ENCODE data around the gene PRIM2. TPM values are rescaled to one million over a fixed set of nuclear protein-coding genes. Genes with fewer than 3 reads are reported as not detected.
"Not testable (repeated sequence)": the region's sequence is repeated elsewhere in the genome, so short reads cannot be mapped to it uniquely, and the experiment has no call there.

PRIM2 gene
- total and polyA plus RNA-seq, 2 experiments from 2014 or later: 45.5 to 75.2 TPM

DNA sequence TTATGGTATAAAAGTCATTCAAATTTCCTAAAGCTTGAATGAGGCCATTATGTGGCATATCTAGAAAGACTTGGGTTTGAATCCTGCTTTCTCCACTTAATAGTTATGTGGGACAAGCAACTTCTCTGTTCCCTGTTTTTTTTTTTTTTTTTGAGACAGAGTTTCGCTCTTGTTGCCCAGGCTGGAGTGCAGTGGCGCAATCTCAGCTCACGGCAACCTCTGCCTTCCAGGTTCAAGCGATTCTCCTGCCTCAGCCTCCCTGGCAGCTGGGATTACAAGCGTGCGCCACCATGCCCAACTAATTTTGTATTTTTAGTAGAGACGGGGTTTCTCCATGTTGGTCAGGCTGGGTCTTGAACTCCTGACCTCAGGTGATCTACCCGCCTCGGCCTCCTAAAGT is 116.4 kb downstream of the PRIM2 start:
- not testable (repeated sequence) for H3K27me3 ChIP-seq (ENCODE audit: insufficient read depth); H3K27ac ChIP-seq (ENCODE audit: low read depth); H2AFZ ChIP-seq; H3K4me3 Mint-ChIP-seq; H3K27ac Mint-ChIP-seq; H3K36me3 ChIP-seq (ENCODE audit: insufficient read depth); H4K20me1 ChIP-seq (replicated peaks; ENCODE audit: insufficient read depth); H3F3A ChIP-seq (replicated peaks; ENCODE audit: low read depth); H3K4me3 ChIP-seq; H3K9me3 Mint-ChIP-seq; H3K27me3 Mint-ChIP-seq (ENCODE audit: insufficient read depth, low read depth, poor library complexity); DNase-seq (ENCODE audit: low spot score); H3K4me2 ChIP-seq; ATAC-seq; H3K9me2 ChIP-seq (ENCODE audit: insufficient read depth); H3K36me3 Mint-ChIP-seq (ENCODE audit: low read depth)
- H3K4me1 Mint-ChIP-seq: peaks cover 46% of the 10 kb centered on the region
- Histone ChIP-seq H3K4me1 (ENCODE audit: insufficient read depth) (peaks cover 17% of the 10 kb centered on the region), H3K79me2 (replicated peaks; ENCODE audit: insufficient read depth) (peaks cover 10% of the 10 kb centered on the region)

DNA sequence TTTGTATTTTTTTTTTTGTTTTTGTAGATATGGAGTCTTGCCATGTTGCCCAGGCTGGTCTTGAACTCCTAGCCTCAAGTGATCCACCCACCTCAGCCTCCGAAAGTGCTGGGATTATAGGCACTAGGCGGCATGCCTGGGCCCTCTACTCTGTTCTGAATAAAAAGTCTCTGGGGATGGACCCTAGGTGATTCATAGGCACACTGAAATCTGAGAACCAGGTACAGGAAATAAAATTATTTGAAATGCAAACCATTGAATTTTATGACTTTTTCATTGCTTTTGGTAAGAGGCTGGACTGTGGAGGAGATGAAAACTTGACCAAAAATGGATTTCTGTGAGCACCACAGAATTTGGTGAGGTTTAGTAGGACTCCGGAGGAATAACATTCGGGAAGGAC is 117.5 kb downstream of the PRIM2 start:
- no peaks in the 10 kb centered on the region for H3K27me3 ChIP-seq (ENCODE audit: insufficient read depth)
- Mint-ChIP-seq H3K9me3 (no peaks in the 10 kb centered on the region), H3K27me3 (ENCODE audit: insufficient read depth, low read depth, poor library complexity) (peaks cover 5% of the 10 kb centered on the region), H3K36me3 (ENCODE audit: low read depth) (no peaks in the 10 kb centered on the region), H3K27ac (peak overlapping the region; percentile 43; the same call in 1 of the 2 replicates), H3K4me3 (no peak overlapping the region), H3K4me1 (peaks cover 40% of the 10 kb centered on the region)
- no peak overlapping the region for H2AFZ ChIP-seq
- peaks cover 17% of the 10 kb centered on the region for H3K4me1 ChIP-seq (ENCODE audit: insufficient read depth)
- H3K27ac ChIP-seq (ENCODE audit: low read depth): 0 out of 2 replicates have a peak overlapping the region, but pooled peaks have one; percentile 45
- H3F3A ChIP-seq (replicated peaks; ENCODE audit: low read depth): no peaks in the 10 kb centered on the region
- H3K4me2 ChIP-seq: no peak overlapping the region
- no peaks in the 10 kb centered on the region for H3K36me3 ChIP-seq (ENCODE audit: insufficient read depth)
- no peak for ATAC-seq
- H3K9me2 ChIP-seq (ENCODE audit: insufficient read depth): no peaks in the 10 kb centered on the region
- H4K20me1 ChIP-seq (replicated peaks; ENCODE audit: insufficient read depth): no peaks in the 10 kb centered on the region
- H3K79me2 ChIP-seq (replicated peaks; ENCODE audit: insufficient read depth): peaks cover 8% of the 10 kb centered on the region
- DNase-seq (ENCODE audit: low spot score): no peak
- H3K4me3 ChIP-seq: no peak overlapping the region
- TF ChIP-seq, protein P1, sequence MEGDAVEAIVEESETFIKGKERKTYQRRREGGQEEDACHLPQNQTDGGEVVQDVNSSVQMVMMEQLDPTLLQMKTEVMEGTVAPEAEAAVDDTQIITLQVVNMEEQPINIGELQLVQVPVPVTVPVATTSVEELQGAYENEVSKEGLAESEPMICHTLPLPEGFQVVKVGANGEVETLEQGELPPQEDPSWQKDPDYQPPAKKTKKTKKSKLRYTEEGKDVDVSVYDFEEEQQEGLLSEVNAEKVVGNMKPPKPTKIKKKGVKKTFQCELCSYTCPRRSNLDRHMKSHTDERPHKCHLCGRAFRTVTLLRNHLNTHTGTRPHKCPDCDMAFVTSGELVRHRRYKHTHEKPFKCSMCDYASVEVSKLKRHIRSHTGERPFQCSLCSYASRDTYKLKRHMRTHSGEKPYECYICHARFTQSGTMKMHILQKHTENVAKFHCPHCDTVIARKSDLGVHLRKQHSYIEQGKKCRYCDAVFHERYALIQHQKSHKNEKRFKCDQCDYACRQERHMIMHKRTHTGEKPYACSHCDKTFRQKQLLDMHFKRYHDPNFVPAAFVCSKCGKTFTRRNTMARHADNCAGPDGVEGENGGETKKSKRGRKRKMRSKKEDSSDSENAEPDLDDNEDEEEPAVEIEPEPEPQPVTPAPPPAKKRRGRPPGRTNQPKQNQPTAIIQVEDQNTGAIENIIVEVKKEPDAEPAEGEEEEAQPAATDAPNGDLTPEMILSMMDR (conservative IDR thresholded peaks at IDR 0.05; ENCODE audit: low read depth in 2 of 2): no peak
- TF ChIP-seq CREB1 (CRISPR knock-in tag; IDR thresholded peaks at IDR 0.05; ENCODE audit: low read depth): no peak
- no peak for TF ChIP-seq ZNF114 (CRISPR knock-in tag; IDR thresholded peaks at IDR 0.05)
- TF ChIP-seq, protein P2, sequence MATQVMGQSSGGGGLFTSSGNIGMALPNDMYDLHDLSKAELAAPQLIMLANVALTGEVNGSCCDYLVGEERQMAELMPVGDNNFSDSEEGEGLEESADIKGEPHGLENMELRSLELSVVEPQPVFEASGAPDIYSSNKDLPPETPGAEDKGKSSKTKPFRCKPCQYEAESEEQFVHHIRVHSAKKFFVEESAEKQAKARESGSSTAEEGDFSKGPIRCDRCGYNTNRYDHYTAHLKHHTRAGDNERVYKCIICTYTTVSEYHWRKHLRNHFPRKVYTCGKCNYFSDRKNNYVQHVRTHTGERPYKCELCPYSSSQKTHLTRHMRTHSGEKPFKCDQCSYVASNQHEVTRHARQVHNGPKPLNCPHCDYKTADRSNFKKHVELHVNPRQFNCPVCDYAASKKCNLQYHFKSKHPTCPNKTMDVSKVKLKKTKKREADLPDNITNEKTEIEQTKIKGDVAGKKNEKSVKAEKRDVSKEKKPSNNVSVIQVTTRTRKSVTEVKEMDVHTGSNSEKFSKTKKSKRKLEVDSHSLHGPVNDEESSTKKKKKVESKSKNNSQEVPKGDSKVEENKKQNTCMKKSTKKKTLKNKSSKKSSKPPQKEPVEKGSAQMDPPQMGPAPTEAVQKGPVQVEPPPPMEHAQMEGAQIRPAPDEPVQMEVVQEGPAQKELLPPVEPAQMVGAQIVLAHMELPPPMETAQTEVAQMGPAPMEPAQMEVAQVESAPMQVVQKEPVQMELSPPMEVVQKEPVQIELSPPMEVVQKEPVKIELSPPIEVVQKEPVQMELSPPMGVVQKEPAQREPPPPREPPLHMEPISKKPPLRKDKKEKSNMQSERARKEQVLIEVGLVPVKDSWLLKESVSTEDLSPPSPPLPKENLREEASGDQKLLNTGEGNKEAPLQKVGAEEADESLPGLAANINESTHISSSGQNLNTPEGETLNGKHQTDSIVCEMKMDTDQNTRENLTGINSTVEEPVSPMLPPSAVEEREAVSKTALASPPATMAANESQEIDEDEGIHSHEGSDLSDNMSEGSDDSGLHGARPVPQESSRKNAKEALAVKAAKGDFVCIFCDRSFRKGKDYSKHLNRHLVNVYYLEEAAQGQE (IDR thresholded peaks at IDR 0.05; ENCODE audit: unreplicated experiment): no peak
- no peak for TF ChIP-seq NANOG (IDR thresholded peaks at IDR 0.05; ENCODE audit: borderline replicate concordance)
- TF ChIP-seq STAT1 (IDR thresholded peaks at IDR 0.05; ENCODE audit: unreplicated experiment): no peak
- TF ChIP-seq JUNB (IDR thresholded peaks at IDR 0.05; ENCODE audit: unreplicated experiment): no peak
- TF ChIP-seq, protein P3, sequence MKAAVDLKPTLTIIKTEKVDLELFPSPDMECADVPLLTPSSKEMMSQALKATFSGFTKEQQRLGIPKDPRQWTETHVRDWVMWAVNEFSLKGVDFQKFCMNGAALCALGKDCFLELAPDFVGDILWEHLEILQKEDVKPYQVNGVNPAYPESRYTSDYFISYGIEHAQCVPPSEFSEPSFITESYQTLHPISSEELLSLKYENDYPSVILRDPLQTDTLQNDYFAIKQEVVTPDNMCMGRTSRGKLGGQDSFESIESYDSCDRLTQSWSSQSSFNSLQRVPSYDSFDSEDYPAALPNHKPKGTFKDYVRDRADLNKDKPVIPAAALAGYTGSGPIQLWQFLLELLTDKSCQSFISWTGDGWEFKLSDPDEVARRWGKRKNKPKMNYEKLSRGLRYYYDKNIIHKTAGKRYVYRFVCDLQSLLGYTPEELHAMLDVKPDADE (IDR thresholded peaks at IDR 0.05): no peak
- TF ChIP-seq, protein P4, sequence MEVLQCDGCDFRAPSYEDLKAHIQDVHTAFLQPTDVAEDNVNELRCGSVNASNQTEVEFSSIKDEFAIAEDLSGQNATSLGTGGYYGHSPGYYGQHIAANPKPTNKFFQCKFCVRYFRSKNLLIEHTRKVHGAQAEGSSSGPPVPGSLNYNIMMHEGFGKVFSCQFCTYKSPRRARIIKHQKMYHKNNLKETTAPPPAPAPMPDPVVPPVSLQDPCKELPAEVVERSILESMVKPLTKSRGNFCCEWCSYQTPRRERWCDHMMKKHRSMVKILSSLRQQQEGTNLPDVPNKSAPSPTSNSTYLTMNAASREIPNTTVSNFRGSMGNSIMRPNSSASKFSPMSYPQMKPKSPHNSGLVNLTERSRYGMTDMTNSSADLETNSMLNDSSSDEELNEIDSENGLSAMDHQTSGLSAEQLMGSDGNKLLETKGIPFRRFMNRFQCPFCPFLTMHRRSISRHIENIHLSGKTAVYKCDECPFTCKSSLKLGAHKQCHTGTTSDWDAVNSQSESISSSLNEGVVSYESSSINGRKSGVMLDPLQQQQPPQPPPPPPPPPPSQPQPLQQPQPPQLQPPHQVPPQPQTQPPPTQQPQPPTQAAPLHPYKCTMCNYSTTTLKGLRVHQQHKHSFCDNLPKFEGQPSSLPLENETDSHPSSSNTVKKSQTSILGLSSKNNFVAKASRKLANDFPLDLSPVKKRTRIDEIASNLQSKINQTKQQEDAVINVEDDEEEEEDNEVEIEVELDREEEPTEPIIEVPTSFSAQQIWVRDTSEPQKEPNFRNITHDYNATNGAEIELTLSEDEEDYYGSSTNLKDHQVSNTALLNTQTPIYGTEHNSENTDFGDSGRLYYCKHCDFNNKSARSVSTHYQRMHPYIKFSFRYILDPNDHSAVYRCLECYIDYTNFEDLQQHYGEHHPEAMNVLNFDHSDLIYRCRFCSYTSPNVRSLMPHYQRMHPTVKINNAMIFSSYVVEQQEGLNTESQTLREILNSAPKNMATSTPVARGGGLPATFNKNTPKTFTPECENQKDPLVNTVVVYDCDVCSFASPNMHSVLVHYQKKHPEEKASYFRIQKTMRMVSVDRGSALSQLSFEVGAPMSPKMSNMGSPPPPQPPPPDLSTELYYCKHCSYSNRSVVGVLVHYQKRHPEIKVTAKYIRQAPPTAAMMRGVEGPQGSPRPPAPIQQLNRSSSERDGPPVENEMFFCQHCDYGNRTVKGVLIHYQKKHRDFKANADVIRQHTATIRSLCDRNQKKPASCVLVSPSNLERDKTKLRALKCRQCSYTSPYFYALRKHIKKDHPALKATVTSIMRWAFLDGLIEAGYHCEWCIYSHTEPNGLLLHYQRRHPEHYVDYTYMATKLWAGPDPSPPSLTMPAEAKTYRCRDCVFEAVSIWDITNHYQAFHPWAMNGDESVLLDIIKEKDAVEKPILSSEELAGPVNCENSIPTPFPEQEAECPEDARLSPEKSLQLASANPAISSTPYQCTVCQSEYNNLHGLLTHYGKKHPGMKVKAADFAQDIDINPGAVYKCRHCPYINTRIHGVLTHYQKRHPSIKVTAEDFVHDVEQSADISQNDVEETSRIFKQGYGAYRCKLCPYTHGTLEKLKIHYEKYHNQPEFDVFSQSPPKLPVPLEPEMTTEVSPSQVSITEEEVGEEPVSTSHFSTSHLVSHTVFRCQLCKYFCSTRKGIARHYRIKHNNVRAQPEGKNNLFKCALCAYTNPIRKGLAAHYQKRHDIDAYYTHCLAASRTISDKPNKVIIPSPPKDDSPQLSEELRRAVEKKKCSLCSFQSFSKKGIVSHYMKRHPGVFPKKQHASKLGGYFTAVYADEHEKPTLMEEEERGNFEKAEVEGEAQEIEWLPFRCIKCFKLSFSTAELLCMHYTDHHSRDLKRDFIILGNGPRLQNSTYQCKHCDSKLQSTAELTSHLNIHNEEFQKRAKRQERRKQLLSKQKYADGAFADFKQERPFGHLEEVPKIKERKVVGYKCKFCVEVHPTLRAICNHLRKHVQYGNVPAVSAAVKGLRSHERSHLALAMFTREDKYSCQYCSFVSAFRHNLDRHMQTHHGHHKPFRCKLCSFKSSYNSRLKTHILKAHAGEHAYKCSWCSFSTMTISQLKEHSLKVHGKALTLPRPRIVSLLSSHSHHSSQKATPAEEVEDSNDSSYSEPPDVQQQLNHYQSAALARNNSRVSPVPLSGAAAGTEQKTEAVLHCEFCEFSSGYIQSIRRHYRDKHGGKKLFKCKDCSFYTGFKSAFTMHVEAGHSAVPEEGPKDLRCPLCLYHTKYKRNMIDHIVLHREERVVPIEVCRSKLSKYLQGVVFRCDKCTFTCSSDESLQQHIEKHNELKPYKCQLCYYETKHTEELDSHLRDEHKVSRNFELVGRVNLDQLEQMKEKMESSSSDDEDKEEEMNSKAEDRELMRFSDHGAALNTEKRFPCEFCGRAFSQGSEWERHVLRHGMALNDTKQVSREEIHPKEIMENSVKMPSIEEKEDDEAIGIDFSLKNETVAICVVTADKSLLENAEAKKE (CRISPR knock-in tag; IDR thresholded peaks at IDR 0.05): no peak
- no peak for TF ChIP-seq EZH2phosphoT487 (IDR thresholded peaks at IDR 0.05; ENCODE audit: unreplicated experiment)

Data from GM23338 (cell line).